HG03139 (cell line): ENCODE data around the gene IQSEC1.

Experiments used
- ATAC-seq: cut with Tn5 transposase; IDR thresholded peaks from one replicate; pipeline ENCODE4 v1.9.1; 2021; ENCODE audit not compliant: unreplicated experiment

IQSEC1 gene

DNA sequence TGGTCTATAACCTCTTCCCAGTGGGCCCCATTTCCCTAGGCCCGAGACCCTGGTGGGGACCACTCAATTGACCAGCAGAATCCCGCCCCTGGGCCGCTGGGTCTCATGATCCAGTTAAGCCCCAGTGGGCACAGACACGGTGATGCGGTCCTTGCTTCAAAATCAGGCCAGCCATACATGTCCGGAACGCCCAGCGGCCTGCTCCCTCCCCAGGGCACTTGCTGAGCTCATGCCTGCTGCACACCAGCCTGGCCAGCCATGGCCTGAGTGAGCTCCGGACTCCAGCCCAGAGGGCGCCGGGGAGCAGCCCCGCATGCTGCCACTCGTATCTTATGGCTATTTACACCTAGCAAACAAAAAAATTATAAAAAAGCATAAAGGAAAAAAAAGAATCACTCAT is 34.4 kb upstream of the IQSEC1 start:
- no peak for ATAC-seq

DNA sequence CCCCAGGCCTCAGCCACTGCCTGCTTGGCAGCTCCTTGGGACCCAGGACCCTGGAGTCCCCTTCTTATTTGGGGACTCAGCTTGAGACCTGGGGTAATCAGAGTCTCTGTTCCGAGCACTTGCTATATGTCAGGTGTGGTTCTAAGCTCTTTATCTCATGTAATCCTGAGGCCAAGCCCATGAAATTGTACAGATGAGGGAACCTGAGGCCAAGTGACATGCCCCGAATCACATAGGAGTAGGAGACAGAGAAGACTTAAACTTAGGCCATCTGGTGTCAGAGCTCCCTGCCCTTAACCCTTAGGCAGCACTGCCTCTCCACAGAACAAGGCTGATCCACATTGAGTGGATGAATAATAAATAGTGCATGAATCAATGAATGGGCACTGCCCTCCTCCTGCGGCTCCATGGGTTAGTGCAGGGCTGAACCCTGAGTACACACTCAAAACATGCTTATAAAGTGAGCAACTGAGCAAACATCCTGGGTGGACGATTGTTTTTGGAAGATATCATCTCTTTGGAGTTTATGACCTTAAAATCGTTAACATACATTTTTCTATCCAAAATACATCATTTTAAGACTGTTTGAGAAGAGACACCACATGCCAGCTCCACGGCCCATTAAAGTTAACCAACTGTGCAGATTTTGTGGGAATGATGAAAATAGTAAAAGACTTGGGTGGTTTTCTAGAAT is 33.2 kb upstream of the IQSEC1 start:
- ATAC-seq, result no peak

DNA sequence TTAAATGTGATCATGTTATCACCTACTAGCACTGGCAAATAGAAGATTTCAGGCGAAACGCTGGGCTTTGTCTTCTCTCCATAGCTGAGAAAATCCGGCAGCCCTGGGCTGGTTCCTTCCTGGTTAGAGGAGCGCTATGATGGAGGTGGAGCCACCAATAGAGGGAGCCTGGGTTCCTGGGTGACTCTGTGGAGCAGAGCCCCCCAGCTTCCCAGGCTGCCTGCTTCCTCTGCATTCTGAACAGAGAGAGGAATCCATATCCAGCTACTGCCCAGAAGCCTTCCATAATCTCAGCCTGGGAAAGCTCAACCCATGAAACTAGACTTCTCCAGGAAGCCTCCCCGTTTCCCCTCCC is 32.6 kb upstream of the IQSEC1 start:
- no peak for ATAC-seq

DNA sequence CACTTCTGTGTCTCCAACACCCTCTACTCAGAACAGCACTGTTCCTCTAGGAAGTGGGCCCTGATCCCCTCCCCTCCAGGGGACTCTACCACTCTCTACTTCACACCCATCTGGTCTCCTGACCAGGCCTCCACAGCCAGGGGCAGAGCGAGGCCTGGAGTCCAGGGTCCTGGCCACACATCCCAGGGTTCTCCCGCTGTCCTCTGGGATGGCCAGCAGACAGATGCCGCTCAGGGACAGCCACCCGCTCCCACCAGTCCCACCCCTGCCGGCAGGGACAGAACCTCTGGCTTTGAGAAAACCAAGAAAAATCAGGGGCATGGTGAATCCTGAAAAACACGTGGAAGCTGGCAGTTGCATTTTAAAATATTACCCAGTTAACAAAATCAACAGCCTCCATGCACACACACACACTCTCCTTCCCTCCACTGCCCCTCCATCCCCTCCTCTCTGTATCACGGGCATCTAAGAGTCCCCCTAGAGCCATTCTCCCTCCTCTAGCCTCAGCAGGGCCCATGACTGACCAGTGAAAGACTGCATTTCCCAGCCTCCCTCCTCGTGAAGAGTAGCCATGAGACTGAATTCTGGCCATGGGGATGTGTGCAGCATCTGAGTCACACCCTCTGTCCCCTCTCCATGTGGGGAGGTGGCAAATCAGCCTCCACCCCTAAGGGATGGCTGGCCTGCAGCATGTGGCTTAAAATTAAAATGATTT is 32.1 kb upstream of the IQSEC1 start:
- ATAC-seq, result no peak

DNA sequence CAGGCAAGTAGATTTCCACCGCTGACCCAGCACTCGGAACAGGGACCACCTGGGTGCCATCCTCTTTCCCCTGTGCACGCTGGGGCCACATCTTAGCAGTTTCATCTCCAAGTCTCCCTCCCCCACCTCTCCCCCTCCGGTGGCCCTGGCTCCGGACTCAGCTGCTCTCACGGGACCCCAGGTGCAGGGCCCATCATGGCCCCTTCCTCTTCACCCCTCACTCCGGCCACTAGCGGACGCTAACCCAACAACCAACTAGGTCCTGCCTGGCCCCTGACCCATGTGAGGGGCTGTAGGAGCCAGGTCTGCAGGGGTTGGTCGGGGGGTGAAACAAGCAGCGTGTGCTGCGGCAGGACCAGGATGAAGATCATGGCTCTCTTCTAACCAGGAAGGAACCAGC is 31.3 kb upstream of the IQSEC1 start:
- ATAC-seq, result no peak

DNA sequence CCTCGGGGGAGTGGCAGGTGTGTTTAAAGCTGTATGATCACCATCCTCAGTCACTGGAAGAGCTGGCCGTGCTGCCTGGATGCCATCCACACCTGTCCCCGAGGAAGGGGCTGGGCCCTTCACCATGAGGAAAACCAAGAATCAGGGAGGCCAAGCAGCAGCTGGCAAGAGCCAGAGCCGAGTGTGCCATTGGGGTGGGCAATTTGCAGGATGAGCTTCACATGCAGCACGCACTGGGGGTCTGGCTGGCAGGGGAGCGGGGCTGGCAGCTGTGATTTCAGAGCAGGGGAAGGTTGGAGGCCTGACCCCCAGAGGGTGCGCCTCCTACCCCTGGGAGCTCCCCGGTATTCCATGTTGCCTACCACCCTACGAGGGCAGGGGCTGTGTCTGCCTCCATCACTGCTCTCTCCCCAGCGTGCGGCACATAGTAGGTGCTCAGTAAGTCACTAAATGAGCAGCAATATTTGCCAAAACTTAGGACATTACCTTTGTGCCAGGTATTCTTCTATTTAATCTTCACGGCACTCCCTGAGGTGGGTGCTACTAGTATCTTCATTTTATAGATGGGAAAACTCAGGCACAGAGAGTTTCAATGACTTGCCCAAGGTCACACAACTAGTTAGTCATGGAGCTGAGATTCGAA is 30.3 kb upstream of the IQSEC1 start:
- ATAC-seq, result no peak

DNA sequence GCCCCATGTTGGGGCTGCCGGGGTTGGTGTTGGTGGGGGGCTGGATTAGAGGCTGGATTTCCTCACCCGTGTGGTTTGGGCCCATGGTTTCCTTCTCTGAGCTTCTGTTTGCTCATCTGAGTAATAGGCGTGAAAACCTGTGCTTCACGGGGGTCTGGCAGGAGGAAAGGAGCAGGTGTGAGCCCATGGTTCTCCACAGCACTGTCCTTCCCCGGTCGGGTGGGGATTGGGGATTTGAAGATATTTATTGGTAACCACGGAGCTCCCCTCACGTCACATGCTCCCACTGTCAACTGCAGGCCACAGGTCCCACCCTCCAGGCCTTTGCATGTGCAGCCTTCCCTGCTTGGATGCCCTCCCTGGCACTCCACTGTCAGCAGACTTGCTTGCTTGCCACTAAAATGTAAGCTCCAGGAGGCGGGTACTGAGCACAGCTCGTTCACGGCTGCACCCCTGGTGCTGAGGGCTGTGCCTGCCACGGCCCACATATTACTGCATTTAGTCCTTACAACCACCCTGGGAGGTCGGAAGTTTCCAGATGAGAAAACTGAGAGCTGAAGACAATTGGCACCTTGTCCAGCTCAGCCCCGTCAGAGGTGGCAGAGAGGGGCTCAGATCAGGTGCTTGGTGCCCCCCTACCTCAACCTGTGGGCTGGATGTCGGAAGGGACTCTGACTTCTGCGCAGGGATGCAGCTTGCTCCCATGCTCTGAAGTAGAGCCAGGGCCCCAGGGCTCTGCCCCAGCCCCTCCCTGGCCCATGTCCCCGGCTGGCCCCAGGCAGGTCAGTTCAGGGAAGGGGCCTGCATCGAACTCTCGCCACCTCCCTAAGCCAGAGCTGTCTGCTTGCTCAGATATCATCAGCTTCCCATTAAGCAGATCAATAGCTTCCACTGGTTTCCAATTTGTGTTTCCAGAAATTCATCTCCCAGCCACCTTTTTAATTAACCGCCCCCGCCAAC is 29.4 kb upstream of the IQSEC1 start:
- ATAC-seq, result no peak

DNA sequence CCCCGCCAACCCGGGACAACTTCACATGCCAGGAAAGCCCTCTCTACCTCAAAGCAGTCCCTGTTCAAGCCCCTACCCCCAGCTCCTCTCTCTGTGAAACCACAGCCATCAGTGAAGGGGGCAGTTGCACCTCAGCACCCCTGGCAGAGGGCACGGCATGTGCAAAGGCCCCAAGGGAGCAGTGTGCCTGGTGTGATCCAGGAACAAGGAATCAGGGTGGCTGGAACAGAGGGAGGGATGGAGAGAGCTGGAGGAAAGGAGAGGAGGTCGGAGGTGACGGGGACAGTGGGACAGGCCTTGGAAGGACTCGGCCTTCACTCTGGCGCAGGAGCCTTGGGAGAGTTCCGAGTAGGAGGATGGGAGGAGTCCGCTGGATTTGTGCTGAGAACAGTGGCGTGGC is 26.5 kb upstream of the IQSEC1 start:
- ATAC-seq, result no peak

DNA sequence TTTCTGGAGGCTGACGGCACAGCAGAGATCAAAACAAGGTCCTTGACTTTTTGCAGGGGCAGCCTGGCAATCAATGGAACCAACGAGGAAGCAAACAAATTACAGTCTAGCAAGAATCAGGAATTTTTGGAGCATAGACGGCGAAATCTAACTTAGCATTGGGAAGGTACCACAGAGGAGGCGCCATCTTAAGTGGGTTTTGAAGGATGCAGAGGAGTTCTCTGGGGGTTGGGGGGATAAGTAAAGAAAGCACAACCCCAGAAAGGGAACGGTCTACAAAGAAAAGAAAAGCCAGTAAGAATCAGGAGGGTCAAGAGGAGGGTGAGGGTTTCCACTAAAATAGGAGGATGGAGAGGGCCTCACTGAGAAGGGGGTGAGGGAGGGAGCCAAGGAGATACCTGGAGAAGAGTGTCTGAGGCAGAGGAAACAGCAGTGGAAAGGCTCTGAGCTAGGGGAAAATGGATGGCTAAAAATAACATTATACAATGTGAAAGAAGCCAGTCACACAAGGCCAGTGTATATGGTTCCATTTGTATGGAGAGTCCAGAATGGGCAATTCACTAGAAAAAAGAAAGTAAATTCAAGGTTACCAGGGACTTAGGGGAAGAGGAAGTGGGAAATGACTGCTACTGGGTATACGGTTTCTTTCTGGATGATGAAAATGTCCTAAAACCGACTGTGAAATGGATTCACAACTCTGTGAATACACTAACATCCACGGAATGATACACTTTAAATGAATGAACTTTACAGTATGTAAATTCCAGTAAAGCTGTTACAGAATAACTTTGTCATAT is 25.2 kb upstream of the IQSEC1 start:
- no peak for ATAC-seq

DNA sequence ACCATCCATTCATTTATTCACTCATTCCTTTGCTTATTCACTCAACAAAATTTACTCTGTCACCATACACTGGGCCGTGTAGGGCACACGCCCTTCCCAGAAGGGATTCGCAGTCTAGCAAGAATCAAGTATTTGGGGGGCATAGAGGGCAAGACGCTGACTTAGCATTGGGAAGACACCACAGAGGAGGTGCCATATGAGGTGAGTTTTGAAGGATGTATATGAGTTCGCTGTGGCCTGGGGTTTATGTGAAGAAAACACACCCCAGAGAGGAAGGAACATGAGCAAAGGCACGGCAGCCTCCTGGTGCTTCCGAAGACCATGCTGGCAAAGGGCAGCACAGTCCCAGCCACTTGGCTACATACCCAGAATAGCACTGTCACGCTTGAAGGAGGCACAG is 23.1 kb upstream of the IQSEC1 start:
- ATAC-seq, result no peak

DNA sequence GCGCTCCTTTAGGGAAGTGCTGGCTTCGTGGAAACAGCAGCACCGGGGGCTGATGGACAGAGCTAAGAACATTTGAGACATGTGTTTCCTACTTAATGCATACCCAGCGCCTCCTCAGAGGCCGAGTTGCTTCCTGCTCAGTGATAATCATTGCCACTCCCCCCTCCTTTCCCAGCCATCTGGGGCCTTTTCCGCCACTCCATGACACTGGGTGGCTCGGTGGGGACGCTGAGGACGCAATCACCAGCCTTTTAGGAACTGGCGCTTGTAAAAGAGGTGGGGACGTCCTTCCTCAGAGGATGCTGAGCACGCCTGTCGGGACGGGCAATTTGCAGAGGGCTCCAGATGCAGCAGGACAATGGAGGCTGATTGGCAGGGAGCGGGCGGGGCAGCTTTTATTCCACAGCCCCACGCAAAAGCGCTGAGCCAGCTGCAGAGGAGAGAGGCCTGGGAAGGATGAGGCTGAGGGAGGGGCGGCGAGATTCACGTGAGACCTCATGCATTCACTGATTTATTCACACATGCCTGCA is 22.2 kb upstream of the IQSEC1 start:
- ATAC-seq, result no peak

DNA sequence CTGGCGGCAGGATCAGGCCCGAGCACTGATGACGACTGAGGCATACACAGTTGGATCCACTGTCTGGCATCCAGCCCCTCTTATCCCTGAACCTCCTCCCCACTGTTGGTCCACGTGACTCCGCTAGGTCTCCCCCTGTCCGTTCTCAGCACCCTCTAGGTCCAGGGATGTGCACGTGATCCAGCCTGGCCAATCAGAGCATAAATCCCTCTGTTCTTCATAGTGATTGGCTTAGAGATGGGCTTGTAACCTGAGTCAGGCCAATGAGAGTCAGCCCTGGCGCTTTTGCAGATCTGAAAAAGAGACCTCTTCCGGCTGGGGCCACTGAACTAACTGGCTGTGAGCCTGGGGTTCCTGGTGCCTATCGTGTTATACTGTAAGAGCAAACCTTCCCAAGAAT is 20.5 kb upstream of the IQSEC1 start:
- no peak for ATAC-seq

DNA sequence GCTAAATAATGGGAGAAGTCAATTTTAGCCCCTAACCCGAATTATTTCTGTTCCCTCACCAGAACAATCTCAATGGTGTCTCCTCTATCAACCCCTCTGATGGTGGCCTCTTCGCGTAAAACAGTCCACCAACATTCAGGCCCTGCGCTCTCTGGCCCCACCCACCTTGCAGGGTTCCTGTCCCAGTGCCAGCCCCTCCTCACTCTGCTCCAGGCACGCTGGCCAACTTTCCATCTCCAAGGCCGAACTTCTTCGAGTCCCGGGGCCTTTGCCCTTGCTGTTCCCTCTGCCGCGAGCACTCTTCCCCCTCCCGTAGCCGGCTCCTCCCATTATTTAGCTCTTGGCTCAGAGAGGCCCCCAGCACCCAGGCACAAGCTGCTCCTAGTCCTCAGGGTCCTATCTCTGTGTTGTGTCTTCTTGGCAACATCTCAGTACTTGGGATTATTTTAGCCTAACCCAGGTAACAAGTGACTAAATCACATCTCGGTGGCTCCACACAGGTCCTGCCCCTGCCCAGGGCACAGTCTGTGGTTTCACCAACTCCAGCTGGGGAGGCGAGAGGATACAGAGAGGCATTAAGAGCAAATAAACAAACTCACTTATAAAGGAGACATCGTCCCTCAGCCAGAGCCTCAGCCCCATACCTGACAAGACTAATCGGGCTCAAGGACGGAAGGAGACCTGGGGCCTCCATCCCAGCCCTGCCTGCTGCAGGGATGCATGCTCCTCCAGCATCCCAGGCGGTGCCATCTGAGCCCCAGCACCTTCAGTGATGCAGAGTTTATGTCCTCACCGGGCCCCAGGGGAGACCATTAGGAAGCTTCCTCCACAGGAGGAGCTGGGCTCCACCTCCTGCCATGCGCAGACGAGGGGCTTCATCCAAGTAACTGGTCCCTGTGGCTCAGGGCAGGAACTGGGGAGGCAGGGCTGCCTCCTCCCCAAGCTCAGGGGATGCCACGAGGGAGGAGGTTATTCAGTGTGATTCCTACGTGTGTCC is 19.7 kb upstream of the IQSEC1 start:
- ATAC-seq, result no peak

DNA sequence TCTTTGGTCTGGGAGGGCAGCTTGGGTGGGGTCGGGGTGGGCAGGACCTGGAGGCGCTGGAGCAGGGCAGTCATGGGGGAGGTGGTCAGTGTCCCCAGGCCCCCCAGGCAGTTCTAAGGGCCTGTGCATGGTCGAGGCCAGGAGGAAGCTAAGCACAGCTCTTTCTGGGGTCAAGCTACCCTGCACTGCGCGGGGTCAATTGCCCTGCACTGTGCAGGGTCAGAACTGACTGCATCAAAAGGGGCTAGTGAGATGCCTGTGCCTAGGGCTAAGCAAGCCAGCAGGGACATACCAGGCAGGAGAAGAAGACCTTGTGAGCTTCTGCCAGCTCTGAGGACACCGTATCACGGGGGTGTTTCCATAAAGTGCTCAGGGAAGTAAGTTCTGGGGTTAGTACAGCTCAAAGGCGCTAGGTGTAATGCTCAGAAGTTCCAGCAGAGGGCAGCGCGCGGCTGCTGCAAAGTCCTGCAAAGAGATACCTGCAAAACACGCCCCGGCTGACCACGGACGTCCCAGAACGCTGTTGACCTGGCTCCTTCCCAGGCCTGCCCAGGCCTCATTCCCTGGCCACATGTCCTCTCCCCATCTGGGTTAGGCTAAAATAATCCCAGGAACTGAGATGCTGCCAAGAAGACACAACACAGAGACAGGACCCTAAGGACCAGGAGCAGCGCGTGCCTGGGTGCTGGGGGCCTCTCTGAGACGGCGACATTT is 18.8 kb upstream of the IQSEC1 start:
- no peak for ATAC-seq

DNA sequence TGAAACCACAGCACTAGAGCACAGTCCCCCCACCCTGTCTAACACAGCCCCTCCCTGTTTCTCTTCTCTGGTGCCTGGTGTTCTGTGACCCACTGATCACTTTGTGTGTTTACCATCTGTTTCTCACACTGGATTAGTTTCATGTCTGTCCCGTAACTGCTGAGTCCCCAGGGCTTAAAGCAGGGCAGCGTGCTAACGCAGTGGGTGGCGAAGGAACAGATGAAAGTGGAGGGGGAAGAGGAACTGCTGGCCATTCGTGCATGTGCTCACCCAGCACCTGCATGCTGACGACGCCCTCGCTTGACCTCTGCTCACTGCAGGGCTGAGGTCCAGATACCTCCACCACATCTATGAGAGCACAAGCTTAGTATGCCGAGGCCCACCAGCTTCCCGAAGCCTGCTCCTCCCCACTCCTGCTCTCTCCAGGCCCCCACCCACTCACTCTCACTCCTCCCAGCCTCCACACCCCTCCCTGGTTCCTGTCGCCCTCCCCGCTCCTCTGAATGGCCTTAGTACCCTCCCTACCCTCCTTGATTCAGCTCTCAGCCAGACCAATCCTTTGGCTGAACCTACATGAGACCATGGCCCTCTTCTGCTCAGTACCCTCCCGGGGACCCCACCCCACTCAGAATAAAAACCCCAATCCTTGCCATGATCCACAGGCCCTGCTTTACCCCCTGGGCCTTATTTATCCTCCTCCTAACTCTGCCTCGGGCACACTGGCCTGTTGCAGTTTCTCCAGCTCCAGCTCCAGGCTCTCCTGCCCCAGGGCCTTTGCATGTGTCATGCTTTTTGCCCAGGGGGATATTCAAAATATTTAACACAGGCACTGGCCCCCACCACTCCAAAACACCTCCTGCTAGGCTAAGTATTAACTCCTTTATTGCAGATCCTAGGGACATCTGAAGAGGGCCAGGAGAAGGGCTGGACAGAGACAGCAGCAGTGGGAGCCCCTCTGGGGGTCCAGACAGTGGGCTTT is 15.1 kb upstream of the IQSEC1 start:
- ATAC-seq, result no peak

DNA sequence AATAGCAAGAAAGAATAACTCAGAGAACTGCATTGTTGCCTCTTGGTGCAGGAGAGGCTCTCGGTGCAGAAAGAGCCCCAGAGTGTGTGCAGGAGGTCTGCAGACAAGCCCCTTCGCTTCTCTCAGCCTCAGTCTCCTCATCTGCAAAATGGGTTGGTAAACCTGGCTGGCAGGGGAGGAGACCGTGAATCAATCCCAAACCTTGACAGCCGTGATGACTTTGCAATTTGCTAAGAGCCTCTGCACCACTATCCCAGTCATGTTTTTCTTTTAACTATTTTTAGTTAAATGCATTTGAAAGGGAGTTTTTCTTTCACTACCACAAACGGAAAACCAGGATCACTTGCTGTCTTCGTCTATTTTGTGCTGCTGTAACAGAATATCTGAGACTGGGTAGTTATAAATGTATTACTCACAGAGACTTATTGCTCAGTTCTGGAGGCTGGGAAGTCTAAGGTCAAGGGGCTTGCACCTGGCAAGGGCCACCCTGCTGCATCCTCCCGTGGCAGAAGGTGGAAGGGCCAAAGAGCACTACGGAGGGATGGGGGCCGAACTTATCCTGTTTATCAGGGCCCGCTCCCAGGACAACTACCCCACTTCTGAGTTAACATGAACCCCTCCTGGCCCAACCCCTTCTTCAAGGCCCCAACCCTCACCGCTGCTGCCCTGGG is 14.2 kb upstream of the IQSEC1 start:
- ATAC-seq, result no peak

DNA sequence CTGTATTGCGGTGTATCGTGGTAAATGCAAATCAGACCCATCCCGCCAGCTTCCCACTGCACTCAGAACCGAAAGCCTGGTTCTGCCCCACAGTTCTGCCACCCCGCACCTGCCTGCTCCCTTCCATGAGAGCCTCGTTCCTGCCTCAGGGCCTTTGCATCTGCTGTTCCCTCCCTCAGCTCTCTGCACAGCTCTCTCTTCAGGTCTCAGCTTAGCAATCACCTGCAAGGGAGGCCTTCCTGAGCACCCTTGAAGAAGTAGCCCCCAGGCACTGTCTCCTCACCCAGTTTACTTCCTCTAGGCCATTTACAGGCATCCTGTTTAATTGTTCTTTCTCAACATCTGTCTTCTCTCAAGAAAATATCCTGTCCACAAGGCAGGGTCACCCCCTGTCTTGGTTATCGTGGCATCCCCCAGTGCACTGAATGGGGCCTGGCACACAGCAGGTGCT is 13.3 kb upstream of the IQSEC1 start:
- no peak for ATAC-seq
